NCI-H2107 (cell line): ENCODE measurements around the gene MCRIP2.
"Not testable (repeated sequence)": the region's sequence is repeated elsewhere in the genome, so short reads cannot be mapped to it uniquely, and the experiment has no call there.

Source experiments
- DNase-seq: peaks from one replicate; lab custom pipeline; 2025; lab: John Stamatoyannopoulos, UW

Gene MCRIP2

DNA sequence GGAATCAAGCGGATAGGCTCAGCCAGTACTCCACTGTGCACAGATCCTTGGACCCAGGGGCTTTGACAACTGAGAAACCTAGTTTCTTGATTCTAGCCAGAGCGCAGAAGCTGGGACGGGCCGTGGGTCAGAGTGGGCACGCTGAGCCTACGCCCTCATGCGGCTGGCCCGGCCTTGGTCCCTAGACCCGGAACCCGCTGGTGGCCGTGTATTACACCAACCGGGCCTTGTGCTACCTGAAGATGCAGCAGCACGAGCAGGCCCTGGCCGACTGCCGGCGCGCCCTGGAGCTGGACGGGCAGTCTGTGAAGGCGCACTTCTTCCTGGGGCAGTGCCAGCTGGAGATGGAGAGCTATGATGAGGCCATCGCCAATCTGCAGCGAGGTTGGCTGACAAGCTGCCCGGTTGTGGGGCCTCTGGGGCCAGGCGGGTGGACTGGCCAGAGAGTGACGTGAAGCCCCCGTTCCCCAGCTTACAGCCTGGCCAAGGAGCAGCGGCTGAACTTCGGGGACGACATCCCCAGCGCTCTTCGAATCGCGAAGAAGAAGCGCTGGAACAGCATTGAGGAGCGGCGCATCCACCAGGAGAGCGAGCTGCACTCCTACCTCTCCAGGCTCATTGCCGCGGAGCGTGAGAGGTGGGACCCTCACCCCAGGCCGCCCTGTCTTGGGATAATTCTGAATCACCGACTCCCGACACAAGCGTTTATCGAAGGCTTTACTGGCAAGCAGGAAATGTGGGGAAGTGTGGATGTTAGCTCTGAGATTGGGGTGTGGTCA is 39.5 kb downstream of the MCRIP2 start:
- DNase-seq = no peak

DNA sequence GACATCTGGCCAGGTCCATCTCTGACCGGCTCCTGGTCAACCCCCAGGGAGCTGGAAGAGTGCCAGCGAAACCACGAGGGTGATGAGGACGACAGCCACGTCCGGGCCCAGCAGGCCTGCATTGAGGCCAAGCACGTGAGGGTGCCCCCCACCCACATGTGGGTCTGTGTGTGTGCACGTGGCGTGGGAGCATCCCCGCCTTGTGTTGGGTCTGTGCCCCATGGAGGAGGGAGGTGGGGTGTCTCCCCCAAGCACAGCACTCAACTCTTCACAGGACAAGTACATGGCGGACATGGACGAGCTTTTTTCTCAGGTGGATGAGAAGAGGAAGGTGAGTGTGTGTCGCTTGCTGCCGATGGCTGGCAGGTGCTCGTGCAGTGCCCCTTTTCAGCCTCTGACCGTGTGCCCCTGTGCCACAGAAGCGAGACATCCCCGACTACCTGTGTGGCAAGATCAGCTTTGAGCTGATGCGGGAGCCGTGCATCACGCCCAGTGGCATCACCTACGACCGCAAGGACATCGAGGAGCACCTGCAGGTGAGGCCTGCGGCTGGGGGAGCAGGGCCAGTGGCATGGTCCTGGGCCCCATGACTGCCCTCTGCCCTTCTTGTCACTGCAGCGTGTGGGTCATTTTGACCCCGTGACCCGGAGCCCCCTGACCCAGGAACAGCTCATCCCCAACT is 40.3 kb downstream of the MCRIP2 start:
- no peak for DNase-seq

DNA sequence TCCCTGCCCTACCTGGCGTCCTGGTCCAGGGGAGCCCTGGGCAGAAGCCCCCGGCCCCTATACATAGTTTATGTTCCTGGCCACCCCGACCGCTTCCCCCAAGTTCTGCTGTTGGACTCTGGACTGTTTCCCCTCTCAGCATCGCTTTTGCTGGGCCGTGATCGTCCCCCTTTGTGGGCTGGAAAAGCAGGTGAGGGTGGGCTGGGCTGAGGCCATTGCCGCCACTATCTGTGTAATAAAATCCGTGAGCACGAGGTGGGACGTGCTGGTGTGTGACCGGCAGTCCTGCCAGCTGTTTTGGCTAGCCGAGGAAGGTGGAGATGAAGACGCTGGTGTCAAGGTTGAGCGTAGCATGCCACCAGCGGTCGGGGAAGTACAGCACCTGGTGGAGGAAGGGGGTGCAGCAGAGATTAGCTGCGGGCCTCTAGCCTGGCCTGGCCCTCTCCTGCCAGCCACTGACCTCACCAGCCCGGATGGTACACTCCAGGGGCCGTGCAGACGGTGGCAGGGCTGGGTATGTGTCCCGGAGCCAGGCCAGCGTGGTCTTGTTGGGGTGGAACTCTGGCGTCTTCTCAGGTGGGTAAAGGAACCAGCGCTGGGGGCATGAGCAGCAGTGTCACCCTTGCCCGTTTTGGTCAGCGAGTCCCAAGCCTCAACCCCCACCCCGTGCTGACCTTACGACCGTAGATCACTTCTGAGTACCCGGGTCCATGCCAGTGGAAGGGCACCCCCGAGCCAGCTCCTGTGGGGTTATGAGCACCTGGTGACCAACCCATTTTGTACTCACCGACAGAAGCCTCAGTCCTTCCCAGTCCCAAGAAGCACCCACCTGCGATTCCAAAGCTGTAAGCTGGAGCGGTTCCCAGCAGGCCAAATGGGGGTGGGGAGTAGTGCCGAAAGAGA is 41.1 kb downstream of the MCRIP2 start:
- no peak for DNase-seq

DNA sequence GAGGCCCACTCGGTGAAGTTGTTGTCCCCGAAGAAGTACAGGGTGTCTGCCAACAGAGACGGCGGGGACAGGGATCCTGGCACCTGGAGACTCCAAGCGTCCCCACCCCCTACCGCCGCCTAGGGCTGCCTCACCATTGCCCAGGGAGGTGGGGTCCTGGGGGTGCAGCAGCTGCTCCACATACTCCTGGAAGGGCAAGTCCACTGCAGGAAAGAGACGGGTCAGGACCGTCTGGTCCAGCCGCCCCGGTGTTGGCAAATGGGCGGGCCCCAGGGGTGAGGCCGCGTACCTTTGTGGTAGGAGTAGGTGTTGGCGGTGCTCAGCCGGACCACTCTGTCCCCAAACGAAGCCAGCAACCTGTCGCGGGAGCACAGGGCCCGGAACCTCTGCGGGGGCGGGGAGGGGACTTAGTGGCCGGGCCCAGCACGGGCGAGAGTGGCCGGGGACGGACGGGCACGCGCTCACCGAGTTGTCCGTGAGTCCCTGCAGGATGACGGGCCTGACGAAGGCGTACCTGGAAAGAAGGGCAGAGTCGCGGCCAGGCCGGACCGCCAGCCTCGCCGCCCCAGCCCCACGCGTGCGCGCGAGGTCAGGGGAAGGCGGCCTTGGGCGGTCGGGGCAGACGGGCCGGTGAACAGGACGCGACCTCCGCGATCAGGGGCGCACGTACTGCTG is 41.9 kb downstream of the MCRIP2 start:
- no peak for DNase-seq

DNA sequence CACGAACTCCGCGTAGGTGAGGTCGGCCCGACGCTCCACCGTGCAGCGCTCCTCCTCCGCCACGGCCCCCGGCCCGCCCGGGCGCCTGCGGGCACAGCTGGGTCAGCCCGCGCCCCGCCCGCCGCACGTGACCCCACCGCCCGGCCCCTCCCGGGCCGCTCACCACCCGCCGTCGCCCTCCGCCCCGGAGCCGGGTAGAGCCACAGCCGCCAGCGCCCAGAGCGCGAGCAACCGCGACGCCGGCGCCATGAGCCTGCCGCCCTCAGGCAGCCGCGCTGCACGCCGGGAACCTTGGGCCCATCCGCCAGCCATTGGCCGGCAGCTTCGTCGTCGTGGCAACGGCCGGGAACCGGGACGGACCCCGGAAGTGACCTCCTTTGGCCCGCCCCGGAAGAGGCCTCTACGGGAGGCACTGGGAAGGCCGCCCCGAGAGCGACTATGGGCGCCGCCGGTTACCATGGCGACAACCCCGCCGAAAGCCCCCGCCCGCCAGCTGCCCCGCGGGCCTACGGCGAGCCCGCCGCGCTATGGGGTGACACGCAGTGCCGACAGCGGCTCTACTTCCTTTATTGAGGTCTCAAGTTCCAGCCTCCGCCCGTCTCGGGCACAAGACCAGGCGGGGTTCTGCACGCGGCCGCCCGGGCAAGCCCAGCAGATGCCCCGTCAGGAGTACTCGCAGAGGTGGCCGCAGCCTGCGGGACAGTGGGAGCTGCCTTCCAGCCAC is 42.6 kb downstream of the MCRIP2 start, which contains the start of gene JMJD8:
JMJD8 (minus strand) TSS at position 264 of the 724 bp plus-strand sequence; CDS start at position 249, 15 bp downstream.
- peak; percentile 90 for DNase-seq

DNA sequence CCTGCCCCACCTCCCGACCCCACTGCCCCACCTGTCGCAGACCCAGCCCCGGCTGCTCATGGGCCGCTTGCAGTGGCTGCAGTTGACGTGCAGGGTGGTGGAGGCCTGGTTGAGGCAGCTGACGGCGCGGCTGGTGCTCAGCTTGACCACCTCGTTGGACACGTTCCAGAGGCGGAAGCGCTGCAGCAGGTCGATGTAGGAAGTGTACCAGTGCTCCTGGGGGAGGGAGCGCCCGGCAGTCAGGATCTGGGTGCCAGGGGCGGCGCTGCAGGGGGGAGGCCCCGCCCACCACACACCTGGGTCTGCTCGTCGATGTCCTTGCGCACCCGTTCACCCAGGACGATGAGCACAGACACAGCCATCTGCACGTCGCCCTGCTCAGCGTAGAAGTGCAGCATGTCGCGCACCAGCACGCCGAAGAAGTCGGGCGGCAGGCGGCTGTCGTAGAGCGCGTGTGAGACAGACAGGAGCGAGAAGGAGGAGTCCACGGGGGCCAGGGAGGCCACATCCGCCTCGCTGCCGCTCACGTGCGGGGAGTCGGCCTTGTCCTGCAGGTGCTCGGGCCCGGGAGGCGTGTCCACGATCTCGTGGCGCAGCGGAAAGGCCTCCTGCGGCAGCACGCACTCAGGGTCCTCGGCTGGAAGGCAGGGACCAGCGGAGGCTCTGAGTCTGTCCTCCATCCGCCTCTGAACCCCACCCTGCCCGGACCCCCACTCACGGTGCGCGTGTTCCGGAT is 43.5 kb downstream of the MCRIP2 start:
- DNase-seq = peak; percentile 59

DNA sequence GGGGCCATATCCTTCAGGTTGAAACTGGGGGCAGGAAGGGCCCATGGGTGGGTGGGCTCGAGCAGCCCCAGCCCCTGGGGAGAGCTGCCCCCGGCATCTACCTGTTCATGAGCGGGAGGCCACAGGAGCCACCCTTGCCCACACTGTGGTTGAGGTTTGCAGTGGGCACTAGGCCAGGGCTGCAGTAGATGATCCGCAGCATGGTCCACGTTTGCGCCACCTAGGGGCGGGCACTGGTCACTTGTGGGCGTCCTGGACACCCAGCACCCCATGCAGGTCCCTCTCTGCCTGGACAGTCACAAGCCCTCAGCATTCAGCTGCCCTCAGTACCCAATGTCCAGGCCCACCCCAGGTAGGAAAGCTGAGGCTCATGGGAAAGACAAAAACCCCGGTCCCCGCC is 44.3 kb downstream of the MCRIP2 start:
- DNase-seq = no peak

DNA sequence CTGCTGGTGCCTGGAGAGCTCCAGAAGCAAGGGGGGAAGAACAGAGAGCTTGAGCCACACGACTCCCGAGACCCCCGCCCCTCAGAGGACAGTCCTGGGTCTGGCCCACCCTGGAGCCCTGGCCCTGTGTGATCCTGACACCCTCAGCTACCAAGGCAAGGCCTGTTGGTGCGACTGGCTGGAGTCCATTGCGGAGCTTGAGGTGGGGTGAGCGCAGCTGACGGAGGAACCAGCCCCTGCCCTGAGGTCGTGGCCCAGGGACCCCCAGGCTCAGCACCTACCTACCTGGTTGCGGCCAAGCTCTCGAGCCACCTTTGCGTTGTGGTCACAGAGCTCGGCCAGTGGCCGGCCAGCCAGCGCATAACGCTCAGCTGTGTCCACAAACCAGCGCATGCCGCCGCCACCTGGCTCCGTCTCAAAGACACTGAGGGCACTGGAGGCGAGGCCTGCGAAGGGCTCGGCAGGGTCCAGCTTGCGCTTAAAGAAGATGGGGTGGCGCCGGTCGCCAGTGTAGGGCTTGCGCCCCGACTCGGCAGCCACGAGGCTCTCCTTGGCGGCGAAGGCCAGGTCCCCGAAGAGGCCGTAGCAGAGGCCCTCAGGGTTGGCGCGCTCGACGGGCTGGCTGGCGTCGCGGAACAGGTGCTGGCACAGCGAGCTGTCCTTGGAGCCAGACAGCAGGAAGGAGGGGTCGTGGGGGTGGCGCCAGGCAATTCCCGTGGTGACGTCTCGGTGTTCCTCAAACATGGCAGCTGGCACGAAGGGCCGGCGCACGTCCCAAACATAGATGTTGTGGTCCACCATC is 45.0 kb downstream of the MCRIP2 start:
- no peak for DNase-seq

DNA sequence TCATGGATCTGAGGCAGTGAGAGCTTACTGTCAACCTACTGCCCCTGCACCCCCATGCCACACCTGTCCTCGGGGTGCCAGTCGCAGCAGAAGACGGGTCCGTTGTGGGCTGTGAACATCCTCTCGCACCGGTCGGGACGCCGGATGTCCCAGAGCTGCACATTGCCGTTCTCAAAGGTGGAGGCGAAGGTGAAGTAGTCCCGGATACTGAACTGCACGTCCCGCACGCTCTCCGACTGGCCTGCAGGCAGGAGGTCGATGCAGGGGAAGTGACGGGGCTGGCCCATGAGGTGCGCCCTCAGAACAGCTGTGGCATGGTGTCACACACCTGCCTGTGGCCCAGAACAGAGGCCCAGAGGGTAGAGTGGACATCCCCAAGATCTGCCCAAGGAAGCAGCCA is 45.9 kb downstream of the MCRIP2 start:
- no peak for DNase-seq

DNA sequence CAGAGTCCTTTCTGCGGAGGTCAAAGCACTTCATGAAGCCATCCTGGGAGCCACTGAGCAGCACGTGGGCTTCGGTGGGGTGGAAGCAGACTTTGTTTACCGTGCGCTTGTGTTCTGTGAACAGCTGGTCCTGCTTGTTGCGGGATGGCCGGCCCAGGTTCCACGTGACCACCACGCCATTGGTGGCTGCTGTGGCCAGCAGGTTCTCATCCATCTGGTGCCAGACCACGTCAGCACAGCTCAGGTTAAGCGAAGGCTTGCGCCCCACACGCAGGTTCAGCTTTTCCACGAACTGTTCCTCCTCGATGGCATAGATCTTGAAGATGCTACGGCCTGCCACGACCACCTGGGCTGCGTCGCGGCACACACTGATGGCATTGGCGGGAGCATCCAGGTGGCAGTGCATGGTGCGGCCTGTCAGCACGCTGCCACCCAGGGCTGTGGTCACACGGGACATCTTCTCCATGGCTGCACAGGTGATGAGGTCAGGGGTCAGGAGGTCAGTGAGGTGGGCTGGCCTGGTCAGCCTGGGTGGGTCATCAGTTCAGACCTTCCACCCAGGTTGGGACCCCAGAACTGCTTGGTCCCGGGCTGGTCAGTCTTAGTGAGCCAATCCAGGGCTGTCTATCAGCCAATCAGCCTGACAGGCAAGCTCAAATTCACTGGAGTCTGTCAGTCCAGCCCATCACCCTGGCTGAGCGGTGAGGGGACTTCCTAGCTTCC is 47.7 kb downstream of the MCRIP2 start:
- DNase-seq = no peak

DNA sequence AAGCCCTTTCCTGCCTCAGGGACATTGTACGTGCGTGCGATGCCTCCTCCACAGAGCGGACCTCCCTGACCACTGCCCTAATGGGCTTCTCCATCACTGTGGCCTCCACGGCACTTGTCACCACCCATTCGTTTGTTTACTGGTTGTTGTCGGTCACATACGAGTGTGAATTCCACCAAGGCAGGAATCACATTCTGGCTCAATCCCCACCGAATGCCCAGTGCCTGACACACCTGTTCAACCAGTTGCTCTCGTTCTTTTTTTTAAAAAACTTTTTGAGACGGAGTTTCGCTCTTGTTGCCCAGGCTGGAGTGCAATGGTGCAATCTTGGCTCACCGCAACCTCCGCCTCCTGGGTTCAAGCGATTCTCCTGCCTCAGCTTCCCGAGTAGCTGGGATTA is 49.6 kb downstream of the MCRIP2 start:
- not testable (repeated sequence) for DNase-seq

DNA sequence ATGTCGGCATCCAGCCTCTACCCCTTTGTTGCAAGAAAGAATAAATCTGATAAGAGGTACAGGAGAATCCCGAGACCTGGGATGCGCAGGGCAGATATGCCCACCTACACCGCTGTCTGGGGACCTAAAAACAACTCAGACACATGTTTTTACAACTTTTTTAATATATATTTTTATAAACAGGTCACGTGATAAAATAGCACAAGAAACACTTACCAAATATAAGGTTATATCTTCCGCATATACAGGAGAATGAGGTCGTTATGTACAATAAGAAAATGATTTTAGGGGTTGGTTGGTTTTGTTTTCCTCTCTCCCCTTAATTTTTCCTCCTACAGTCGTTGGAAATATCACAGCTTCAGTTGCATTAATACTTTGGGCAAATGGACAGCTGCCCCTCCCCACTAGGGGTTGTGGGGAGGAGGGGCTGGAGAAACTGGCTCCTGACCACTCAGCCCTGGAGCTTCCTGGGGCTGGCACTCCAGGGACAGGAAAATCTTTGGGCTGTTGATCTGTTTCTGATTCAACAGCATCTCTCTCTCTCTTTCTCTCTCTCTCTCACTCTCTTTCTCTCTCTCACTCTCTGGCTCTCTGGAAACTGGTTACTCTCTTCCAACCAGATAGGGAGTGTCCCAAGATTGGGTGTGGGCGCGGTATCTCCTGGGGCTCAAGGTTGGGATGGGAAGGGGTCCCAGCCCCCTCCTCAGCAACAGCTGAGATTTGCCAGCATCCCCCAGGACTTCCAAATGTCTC is 50.9 kb downstream of the MCRIP2 start:
- DNase-seq = no peak

DNA sequence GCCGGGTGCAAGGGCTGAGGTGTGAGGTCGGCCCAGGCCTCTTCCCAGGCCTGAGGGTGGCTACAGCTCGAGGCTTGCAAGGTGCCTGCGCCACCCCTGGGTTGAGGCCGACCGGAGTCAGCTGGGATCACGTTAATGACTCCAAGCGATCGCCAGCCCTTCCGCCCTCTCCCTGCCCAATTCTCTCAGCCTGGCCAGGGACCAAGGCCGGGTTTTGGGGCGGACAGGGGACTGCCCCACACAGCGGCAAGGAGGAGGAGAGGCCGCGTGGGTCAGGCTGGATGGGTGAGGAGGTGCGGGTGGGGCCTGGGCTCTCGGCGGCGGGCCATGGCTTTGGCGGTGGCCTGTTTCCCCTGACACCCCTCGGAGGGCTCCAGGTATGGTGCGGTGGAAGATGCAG is 51.7 kb downstream of the MCRIP2 start:
- no peak for DNase-seq

DNA sequence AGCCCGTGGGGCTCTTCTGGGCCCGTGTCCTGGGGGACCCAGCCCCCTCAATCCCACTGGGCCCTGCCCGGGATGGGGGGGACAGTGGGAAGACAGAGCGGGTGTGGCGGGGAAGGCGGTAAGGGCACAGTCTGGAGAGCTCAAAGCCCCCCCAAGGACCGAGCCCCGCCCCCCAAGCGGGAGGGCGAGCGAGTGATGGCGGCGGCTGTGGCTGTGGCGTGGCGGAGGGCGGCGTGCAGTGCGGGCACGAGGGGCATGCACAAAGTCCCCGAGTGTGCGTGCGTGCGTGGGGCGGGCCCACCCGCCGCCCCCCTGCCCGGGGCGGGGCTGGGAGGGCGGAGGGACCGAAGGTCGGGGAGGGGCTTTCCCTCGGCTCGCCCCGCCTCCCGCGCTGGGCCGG is 52.1 kb downstream of the MCRIP2 start:
- DNase-seq = no peak

DNA sequence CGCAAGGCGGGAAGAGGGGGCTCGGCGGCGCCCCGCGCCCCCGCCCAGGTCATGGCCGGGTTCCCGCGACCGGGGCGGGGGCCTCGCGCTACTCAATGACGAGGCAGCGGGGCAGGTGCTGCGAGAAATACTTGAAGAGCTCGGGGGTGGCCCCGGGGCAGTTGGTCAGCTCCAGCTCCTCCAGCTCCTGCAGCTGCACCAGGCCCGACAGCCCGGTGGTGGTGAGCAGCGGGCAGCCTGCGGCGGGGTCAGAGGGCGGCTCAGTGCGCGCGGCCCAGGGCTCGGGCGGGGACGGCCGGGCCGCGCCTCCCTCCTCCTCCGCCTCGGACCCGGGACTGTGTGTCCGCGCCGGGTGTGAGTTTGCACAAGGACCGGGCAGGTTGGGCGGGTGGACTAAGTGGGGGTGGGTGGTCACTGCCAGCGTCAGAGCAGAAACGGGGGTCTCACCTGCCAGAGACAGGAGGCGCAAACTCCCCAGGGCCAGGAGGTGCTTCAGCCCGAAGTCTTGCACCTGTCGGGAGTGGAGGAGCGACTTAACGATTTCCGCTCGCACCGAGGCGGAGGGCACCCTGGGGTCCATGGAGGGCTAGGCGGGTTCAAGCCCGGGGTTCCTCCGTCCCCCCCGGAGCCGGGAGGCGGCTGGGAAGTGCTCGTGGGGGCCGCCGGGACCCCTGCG is 52.7 kb downstream of the MCRIP2 start:
- no peak for DNase-seq

DNA sequence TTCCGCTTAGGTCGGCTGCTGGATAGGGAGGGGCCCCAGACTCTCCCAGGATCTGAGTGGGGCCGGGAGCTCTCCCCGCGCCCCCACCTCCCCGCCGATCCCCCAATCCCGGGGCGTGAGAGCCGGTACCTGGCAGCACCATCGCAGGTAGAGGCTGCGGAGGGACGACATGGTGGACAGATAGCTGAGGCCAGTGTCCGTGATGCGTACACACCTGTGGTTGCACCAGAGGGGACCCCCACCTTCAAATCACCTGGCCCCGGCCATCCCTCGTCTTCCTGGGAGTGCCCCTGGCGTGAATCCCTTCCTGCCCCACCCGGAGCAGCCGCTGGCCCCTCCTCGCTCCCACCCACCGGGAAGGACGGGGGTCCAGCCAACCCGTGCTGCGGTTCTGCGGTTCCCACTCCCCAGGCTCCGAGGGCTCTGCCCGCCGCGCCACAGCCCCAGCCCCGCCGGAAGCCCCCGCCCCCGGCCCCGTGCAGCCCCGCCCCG is 53.3 kb downstream of the MCRIP2 start:
- DNase-seq = no peak

DNA sequence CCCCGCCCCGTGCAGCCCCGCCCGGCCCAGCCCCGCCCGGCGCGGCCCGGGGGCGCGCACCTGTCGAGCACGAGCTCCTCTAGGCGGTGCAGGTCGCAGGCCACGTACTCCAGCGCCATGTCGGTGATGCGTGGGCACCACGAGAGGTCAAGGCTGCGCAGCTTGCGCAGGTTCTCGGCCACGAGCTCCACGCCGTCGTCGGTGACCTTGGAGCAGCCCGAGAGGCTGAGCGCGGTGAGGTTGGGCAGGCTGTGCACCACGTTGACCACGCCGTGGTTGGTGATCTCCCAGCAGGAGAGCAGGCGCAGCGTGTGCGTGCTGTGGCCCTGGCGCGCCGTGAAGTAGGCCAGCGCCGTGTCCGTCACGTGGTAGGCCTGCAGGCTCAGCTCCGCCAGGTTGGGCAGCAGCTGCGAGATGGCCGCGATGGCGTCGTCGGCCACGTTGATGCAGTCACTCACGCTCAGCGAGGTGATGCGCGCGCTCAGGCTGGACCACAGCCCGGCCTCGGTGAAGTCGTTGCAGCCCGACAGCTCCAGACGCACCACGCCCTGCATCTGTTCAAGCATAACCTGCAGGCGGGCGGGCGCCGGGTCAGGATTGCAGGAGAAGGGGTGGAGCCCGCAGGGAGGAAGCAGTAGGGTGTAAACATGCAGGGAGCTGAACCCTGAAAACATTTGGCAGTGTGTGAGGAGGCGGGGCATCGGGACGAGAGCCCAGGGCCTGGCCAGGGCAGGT is 53.9 kb downstream of the MCRIP2 start:
- peak; percentile 74 for DNase-seq
